HG03097 (cell line): ENCODE measurements around the gene DRD4.
"Not testable (repeated sequence)": the region's sequence is repeated elsewhere in the genome, so short reads cannot be mapped to it uniquely, and the experiment has no call there.

Experiments
- ATAC-seq: cut with Tn5 transposase; IDR thresholded peaks from one replicate; pipeline ENCODE4 v1.9.1; 2021; ENCODE audit not compliant: unreplicated experiment, low FRiP score

DRD4 gene

DNA sequence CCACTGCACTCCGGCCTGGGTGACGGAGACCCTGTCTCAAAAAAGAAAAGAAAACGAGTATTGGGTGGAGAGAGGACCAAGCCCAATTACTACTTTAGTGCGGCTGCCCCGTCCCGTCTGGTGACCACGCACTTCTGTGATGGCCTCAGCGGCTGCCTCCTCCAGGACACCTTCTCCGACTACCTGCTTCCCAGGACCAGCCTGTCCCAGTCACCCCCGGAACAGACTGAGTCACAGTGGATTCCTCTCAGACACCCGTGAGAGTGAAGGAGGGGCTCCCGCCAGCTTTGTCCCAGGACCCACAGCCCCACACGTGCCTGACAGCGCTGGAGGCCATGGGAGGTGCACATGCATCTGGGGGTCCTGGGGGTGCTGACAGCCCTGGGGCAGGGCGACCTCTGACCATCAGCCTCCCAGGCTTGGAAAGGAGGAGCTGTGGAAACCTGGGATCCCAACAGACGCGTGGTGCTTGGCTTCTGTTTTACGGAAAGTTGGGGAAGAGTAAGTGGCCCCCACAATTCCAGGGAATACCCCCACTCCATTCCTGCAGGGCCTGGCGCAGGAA is 4.8 kb downstream of the DRD4 start:
- no peak for ATAC-seq

DNA sequence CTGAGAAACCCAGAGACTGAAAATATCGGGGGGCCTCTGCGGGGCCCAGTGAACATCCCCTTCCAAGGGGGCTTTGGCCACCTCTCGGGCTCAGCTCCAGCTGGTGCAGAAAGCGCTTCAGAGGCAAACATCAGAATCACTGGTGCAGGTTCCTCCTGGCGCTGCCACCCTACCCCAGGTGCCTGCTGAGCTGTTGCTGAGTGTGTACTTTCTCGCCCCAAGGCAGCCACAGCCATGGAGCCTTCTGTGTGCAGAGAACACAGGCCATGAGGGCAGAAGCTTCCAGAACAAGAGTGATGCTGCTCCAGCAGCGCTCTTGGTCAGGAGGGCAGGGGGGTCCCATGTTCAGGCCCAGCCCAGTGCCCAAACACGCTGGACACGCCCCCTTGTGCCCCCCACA is 6.3 kb downstream of the DRD4 start:
- no peak for ATAC-seq

DNA sequence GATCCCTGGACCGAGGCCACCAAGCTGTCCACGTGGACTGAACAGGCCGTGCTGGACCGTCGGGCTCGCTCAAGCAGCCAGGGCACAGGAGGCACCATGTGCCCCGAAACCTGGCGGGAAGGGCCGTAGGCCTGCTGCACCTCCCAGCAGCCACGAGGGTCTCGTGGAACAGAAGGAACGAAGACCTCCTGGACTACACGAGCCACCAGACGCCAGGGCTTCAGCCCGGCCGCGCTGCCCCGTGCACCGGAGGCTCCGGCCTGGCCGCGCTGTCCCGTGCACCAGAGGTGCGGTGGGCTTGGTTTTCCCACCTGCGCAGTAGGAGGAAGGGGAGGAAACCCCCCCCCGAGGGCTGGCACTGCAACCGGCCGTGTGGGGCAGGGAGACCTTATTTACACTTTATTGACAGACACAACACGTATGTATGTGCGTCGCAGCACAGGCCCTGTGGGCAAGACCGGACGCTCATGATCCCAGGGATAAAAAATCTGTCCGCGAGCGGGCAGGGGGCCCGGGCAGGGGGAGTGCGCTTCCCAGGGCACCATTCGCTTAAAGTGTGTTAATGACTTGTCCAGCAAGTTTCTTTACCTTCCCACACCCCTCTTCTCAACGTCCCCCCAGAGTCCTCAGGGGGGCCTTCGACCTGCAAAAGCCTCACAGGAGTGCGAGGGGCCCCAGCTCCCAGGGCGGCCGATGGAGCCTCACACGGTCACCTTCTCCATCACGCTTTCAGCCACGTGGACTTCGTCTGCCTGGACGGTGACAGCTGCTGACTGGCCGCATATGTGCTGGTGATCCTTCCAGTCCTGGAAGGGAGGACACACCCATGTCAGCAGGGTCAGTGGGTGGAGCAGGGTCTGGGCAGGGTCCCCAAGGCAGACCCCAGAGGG is 7.0 kb downstream of the DRD4 start:
- ATAC-seq, result no peak

DNA sequence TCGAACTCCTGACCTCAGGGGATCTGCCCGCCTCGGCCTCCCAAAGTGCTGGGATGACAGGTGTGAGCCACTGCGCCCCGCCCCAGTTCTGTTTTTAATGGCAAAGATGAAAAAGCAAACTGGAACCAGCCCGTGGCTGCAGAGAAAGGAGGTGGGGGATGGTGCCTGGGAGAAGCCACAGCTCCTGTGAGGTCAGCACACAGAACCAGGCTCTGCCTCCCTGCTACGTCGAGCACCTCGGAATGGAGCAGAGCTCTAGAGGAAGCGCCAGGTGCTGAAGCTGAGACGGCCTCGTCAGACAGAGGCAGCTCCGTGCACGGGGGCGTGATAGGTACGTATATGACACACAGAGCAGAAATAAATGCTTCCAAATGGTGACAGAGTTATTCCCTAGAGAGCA is 8.5 kb downstream of the DRD4 start:
- ATAC-seq, result no peak

DNA sequence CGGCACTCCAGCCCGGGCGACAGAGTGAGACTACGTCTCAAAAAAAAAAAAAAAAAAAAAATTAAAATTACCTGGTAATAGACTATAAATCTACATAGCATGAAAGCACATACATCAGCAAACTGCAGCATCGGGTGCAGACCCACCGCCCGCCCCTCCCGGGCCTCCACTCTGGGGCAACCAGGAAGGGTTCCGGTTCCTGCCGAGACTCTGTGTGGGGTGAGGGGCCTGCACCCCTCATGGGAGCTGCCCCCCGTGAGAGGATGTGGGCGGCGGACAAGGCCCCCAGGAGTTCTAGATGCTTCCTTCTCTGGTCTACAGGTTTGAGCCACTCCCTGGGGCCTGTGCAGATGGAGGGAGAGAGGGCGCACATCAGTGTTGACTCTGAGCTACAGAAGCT is 9.1 kb downstream of the DRD4 start:
- no peak for ATAC-seq

DNA sequence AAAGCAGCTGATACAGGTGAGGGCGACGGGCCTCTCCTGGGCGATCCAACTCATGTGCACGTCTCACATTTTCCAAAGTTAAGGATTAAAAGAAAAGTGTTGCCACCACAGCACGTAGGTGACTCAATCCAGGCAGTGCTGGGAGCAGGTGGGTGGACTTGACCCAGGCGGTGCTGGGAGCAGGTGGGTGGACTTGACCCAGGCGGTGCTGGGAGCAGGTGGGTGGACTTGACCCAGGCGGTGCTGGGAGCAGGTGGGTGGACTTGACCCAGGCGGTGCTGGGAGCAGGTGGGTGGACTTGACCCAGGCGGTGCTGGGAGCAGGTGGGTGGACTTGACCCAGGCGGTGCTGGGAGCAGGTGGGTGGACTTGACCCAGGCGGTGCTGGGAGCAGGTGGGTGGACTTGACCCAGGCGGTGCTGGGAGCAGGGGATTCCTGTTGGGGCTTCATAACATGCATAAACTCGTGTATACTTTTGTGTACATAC is 10.6 kb downstream of the DRD4 start:
- ATAC-seq, result not testable (repeated sequence)

DNA sequence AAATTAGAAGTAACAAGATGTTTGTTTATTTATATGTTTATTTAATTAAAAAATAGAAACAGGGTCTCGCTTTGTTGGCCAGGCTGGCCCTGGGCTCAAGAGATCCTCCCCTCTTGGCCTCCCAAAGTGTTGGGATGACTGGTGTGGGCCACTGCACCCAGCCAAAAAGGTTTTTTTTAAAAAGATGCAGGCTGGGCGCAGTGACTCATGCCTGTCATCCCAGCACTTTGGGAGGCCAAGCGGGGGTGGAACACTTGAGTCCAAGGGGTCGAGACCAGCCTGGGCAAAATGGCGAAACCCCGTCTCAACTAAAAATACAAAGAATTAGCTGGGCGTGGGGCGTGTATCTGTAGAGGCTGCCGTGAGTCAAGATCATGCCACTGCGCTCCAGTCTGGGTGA is 13.4 kb downstream of the DRD4 start:
- ATAC-seq, result no peak

DNA sequence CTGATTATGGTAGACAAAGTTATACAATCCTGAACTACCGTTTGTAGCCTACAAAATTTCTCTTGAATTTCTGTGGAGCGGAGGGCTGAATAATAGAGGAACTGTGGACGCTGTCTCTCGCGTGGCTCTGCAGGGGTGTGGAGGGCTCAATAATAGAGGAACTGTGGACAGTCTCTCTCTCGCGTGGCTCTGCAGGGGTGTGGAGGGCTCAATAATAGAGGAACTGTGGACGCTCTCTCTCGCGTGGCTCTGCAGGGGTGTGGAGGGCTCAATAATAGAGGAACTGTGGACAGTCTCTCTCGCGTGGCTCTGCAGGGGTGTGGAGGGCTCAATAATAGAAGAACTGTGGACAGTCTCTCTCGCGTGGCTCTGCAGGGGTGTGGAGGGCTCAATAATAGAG is 16.1 kb downstream of the DRD4 start:
- not testable (repeated sequence) for ATAC-seq

DNA sequence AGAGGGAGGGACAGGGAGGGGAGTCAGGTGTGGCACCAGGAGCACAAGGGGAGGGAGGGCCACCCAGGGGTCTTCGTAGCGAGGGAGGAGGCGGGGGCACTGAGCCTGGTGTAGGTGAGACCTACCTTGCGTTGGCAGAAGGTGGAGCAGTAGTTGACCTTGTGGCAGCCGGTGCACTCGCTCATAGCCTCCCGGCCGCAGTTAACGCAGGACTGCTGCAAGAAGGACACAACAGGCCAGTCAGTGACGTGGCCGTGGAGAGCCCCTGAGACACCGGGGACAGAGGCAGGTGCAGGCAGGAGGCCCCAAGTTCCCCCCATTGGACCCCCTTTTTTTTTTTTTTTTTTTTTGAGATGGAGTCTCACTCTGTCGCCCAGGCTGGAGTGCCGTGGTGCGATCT is 16.8 kb downstream of the DRD4 start:
- ATAC-seq, result no peak

DNA sequence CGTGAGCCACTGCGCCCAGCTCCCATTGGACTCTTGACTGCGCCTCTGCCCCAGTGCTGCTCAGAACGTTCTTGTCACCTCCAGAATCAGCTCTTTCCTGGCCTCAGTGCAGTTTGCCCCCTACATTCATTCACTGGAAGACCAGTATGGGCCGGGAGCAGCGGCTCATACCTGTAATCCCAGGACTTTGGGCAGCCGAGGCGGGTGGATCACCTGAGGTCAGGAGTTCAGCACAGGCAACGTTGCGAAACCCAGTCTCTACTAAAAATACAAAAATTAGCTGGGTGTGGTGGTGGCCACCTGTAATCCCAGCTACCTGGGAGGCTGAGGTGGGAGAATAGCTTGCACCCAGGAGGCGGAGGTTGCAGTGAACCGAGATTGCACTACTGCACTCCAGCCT is 17.4 kb downstream of the DRD4 start:
- ATAC-seq, result not testable (repeated sequence)

DNA sequence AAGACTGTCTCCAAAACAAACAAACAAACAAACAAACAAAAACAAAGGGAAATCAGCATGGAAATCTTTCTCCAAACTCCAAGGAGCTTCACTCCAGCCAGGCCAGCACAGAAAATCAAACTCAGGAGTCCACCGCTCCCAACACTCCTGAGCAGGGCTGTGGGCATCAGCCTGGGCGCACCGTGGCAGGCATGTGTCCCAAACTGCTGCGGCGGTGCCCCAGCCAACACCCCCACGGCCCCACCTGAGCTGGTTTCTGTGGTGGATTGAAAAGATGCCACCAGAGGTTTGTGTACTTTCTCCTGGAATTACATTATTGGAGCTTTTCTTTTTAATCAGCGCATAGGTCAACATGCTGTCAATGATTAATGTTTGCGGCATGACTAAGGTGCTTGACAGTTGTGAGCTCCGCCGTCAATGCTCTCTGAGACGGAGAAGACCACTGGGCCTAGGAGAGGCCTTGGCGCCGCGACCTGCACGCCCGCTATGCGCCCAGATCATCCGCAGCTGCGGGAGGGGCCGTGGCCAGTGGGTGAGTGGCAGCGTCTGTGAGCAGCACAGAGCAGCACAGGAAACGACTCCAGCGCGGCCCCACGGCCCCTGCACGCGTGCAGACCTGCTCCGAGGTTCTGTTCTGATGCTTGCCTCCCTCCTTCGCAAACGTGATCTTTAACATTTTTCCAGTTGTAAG is 18.1 kb downstream of the DRD4 start:
- ATAC-seq, result no peak

DNA sequence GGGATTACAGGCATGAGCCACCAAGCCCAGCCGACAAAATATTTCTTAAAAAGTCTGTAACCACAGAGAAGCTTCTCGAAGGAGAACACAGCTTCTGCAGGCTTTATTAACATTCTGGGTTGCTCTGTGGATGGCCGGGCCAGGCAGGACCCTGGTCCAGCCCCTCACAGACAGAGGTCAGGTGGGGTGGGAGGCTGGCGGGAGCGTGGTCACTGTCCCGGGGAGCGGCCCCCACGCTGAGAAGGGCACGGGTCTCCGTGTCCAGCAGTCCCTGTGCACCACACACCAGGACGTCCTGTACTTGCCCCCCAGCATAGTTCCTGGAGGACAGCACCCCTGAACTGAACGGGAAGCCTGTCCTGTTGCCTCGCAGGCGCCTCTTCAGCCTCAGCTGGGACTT is 19.4 kb downstream of the DRD4 start:
- no peak for ATAC-seq

DNA sequence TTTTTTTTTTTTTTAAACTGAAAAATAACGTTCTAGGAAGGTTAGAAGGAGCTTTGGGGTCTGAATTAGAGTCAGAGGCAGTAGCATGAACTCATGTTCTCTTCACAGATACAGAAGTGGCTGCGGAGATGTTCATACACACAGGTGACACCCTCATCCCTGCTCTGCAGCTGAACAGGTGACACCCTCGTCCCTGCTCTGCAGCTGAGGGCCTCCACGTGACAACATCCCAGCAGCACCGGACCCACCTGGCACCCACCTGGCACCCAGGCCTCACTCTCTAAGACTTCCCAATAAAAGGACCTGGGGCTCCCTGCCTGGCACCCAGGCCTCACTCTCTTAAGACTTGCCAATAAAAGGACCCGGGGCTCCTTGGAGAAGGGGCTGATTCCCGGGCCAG is 19.8 kb downstream of the DRD4 start:
- ATAC-seq, result no peak

DNA sequence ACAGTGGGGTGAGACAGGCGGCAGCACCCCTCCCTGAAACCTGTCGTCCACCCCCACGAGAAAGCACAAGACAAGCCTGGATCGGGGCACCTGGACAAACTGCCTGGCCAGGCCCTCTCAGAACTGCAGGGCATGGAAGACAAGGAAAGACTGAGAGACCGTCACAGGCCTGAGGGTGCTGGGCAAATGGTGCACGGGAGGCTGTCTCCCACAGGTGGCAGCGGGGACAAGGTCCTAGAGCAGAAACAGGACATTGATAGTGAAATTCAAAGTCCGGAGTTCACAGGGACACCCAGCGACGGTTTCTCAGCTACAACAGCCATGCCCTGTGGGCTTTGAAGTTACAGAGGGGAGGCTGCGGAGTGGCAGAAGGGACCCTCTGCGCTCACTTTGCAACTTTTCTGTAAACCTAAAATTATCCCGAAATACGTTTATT is 20.6 kb downstream of the DRD4 start:
- no peak for ATAC-seq

DNA sequence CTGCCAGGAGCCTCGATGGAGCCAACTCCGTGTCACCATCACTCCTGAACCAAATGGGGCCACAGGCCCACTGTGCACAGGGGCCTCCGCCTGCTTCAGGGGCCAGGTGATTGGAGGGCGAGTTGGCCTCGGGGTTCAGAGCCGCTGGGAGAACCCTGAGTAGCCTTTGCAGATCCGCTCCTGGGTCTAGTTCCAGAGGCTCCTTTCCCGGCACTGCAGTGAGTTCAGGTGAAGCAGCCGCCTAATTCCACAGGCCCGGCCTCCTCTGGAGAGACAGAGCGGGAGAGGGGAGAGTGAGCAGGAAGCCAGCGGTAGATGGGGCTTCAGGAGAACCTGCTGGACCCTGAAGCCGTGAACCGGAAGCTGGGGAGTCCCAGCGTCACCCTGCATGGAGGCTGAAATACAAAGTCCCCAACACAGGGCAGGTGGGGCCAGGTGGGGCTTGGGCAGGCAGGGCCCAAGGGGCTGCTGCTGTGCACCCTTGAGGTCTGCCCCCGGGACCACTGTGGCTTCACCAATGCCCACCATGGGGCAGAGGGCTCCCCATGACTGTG is 22.5 kb downstream of the DRD4 start:
- no peak for ATAC-seq

DNA sequence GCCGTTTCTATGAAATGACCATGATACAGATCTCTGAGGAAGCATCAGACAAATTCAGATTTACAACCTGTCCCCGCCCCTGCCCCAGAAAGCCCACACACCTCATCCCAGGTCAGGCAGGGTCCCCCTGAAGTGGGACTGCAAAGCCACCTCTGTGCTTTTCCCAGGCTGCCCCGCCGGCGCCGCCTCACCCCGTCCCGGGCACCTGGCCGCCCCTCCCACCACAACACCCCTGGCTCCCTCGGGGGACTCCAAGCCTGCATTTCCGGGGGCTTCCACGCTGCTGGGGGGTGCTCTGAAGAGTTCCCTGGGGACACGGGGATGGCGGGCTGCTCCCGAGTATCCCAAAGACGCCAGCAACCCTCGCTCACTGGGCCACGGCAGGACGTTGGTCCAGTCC is 23.2 kb downstream of the DRD4 start:
- ATAC-seq, result no peak

DNA sequence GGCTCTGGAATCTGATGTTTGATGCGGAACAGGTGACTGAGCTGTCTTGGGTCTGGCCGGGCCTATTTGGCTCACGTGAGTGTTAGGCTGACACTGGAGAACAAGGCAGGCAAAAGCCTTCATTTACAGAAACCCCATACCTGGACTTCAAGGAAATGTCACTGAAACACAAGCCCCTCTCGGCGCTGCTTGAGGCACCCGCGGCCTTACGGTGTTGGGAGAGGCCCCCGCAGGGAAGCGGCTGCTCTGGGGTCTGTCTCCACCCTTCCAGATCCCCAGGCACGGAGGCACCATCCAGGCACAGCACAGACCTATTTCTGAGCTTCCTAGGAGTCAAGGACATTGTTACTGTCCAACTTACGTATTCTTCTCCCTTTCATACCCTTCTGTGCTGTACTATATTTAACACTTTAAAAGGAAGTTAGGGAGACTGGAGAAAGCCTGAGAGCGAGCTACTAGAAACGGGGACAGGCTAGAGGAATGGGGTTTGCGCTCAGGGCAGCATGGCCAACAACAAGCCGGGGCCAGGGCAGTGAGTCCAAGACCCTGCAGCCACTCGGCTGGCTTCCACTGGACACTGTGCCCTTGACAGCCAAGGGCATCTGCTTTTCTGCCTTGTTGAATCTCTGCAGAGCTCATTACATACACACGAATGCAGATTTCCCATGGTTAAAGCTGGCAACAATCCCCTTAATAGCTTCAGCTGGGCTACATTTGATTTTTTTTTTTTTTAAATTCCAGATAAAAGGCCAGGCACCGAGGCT is 23.8 kb downstream of the DRD4 start:
- ATAC-seq, result no peak

DNA sequence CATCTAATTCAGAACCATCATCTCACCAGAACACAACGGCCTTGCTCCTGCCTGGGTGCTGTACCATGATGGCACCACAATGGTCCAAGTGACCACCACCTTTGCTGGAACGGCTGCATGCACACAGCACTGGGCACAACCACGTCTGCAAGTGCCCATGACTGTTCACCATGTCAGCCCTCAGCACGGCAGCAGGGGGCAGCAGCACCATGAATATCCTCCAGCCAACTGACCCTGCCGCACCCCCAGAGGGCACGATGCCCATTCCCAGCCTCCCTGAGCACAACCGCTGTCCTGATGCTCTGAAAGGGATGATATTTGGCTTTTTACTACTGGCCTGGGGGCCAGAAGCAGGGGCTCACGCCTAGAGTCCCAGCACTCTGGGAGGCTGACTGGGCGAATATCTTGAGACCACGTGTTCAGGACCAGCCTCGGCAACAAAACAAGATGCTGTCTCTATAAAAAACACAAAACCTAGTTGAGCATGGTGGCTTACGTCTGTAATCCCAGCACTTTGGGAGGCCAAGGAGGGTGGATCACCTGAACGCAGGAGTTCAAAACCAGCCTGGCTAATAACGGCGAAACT is 25.7 kb downstream of the DRD4 start:
- ATAC-seq, result no peak

DNA sequence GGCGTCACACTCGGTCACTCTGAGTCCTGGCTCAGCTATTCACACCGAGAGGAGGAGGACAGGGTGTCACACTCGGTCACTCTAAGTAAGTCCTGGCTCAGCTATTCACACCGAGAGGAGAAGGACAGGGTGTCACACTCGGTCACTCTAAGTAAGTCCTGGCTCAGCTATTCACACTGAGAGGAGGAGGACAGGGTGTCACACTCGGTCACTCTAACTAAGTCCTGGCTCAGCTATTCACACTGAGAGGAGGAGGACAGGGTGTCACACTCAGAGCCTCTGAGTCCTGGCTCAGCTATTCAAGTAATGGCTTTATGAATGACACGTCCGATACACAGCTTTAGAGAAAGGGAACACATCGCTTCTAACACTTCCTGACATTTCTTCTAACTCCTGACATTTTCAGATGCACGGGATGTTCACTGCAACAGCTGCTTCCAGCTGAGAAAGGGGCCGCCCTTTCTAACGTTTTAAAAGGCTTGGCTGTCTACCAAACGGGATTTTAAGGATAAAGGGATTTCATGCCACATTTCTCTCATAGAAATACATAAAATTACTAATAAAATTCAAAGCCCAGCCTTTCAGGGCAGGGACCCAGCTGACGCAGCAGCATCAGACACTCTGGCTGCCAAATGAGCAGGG is 28.1 kb downstream of the DRD4 start:
- no peak for ATAC-seq
